NOMO-1 (cell line): ENCODE measurements around the gene HERC2.

Experiments used
- DNase-seq, 2 experiments: peaks; one replicate each; lab custom pipeline; 2025; ENCODE audit not compliant: unreplicated experiment in 2 of 2; lab: John Stamatoyannopoulos, UW

HERC2 gene

DNA sequence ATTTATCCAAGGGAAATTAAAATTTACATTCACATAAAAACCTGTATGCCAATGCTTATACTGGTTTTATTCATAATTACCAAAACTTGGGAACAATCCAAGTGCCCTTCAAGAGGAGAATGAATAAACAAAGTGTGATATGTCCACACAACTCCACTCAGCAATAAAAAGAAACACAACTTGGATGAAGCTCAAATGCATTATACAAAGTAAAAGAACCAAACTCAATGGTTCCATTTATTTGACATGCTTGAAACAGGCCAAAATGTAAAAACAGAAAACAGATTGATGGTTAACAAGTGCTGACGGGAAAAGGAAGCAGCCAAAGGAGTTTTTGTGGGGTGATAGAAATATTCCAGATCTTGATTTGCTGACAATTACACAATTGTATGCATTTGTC, 246.4 kb downstream of the HERC2 start:
- no peak for DNase-seq

DNA sequence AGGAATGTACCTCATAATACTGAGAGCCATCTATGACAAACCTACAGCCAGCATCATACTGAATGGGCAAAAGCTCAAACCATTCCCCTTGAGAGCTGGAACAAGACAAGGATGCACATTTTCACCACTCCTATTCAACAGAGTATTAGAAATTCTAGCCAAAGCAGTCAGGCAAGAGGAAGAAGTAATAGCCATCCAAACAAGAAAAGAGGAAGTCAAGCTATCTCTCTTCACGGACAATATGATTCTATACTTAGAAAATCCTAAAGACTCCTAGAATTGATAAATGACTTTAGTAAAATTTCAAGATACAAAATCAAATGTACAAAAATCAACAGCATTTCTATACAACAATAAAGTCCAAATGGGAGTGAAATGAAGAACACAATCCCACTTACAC, 253.0 kb downstream of the HERC2 start:
- DNase-seq, result no peak

DNA sequence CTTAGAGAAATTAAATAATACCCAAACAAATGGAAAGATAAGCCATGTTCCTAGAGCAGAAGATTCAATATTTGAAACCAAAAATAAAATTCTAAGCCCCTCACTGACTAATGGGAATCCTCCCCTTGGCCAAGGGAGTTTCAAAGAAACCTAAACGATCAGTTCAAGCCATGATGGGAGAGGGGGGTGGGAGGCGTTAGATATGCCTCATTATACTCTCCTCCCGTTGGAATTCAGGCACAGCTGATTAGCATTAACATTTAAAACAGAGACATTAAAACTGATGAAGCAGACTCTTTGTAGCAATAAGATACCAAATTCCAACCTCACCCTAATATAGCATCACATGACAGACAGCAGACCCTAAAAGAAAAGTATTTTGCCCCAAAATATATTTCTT, 255.7 kb downstream of the HERC2 start:
- no peak for DNase-seq
